A549 (cell line): ENCODE measurements around the gene RAPGEF3. TPM values are rescaled to one million over a fixed set of nuclear protein-coding genes. Genes with fewer than 3 reads are reported as not detected.

Experiments
- ATAC-seq, 2 experiments: fragments of 200-7000 bp in 1 of 2; fragments of >200 bp in 1 of 2; cut with Nextera tagmentation in 1 of 2; cut with Tn5 transposase in 1 of 2; 3 replicates each; pipeline versions ENCODE4 v1.8.0 to v1.9.1; 2018 to 2020; ENCODE audit warnings: mild to moderate bottlenecking in 1 of 2, moderate library complexity in 1 of 2
- CTCF ChIA-PET: fragments of 300-600 bp; sonication (Branson Sonifier 250); formaldehyde crosslinking; extraction: SDS; loops from one replicate; lab custom pipeline; 2021; ENCODE audit warnings: antibody characterized with exemption, inconsistent platforms; lab: Yijun Ruan, JAX
- POLR2A ChIA-PET: fragments of 350-600 bp; formaldehyde crosslinking; extraction: SDS; loops from one replicate; lab custom pipeline; 2021; ENCODE audit warnings: antibody characterized with exemption, inconsistent platforms; lab: Yijun Ruan, JAX
- DNase-seq, 2 experiments: peaks; one replicate each; pipeline versions ENCODE4 v3.0.0 to v3.0.0-alpha.2; 2011 to 2016; ENCODE audit warnings: low read depth in 1 of 2, low spot score in 1 of 2
- FAIRE-seq: peaks from 2 replicates; lab custom pipeline; 2011; peaks lifted over from hg19 to GRCh38; lab: Jason Lieb, UNC
- H3K27ac ChIP-seq, 2 experiments: fragments of >200 bp; sonication (Bioruptor Twin); formaldehyde crosslinking; 3 replicates each; pipeline ENCODE4 v1.5.1; 2016 to 2017
- H3K4me1 ChIP-seq: fragments of >200 bp; sonication (Bioruptor Twin); formaldehyde crosslinking; 3 replicates; pipeline ENCODE4 v1.6.1; 2016
- H3K4me2 ChIP-seq: fragments of >200 bp; sonication (Bioruptor Twin); formaldehyde crosslinking; 3 replicates; pipeline ENCODE4 v1.6.1; 2016
- H3K4me3 ChIP-seq: fragments of >200 bp; sonication (Bioruptor Twin); formaldehyde crosslinking; 3 replicates; pipeline ENCODE4 v1.5.1; 2016
- H3K9me3 ChIP-seq: fragments of >200 bp; sonication (Bioruptor Twin); formaldehyde crosslinking; 3 replicates; pipeline ENCODE4 v1.6.1; 2016
- CBX8 ChIP-seq: fragments of 200-600 bp; sonication (generic); IDR thresholded peaks from 2 replicates; pipeline ENCODE4 v1.6.1; 2016
- CEBPB ChIP-seq, 2 experiments: fragments of >200 bp in 1 of 2; sonication (Bioruptor Twin) in 1 of 2; formaldehyde crosslinking in 1 of 2; IDR thresholded peaks; 2 replicates each; pipeline ENCODE4 v1.6.1; 2012 to 2016
- CHD2 ChIP-seq: fragments of 150-350 bp; IDR thresholded peaks from 2 replicates; pipeline ENCODE4 v1.6.1; 2014; ENCODE audit warnings: low read length; ENCODE audit not compliant: partially characterized antibody
- EHF ChIP-seq: fragments of 250-450 bp; sonication (Bioruptor Pico); IDR thresholded peaks from 2 replicates; pipeline ENCODE4 v1.5.0; 2020; ENCODE audit warnings: mild to moderate bottlenecking
- EP300 ChIP-seq, 2 experiments: fragments of >200 bp; sonication (Bioruptor Twin); formaldehyde crosslinking; IDR thresholded peaks; 2 replicates in 1 of 2; 3 replicates in 1 of 2; pipeline ENCODE4 v1.6.1; 2016 to 2017
- ESRRA ChIP-seq: fragments of 150-350 bp; IDR thresholded peaks from 2 replicates; pipeline ENCODE4 v1.6.1; 2014; ENCODE audit warnings: mild to moderate bottlenecking, low read length, borderline replicate concordance
- FOSB ChIP-seq: fragments of 250-450 bp; sonication (Bioruptor Pico); IDR thresholded peaks from 2 replicates; pipeline ENCODE4 v1.5.0; 2020; ENCODE audit warnings: mild to moderate bottlenecking, moderate library complexity
- GATA3 ChIP-seq: IDR thresholded peaks from 2 replicates; pipeline ENCODE4 v1.6.1; 2012; ENCODE audit warnings: borderline replicate concordance
- HDAC2 ChIP-seq: fragments of 200-600 bp; sonication (generic); IDR thresholded peaks from 2 replicates; pipeline ENCODE4 v1.6.1; 2016
- JUN ChIP-seq, 2 experiments: fragments of >200 bp; sonication (Bioruptor Twin); formaldehyde crosslinking; IDR thresholded peaks; 2 replicates in 1 of 2; 3 replicates in 1 of 2; pipeline ENCODE4 v1.6.1; 2016 to 2017
- KDM5A ChIP-seq: fragments of 200-600 bp; sonication (generic); IDR thresholded peaks from 2 replicates; pipeline ENCODE4 v1.6.1; 2016; ENCODE audit warnings: antibody characterized with exemption, mild to moderate bottlenecking
- POLR2A ChIP-seq: IDR thresholded peaks from 2 replicates; pipeline ENCODE4 v1.6.1; 2012; ENCODE audit warnings: mild to moderate bottlenecking, low read length
- RAD21 ChIP-seq, 2 experiments: fragments of >200 bp in 1 of 2; sonication (Bioruptor Twin) in 1 of 2; formaldehyde crosslinking in 1 of 2; IDR thresholded peaks in 1 of 2; conservative IDR thresholded peaks in 1 of 2; 2 replicates in 1 of 2; 3 replicates in 1 of 2; pipeline ENCODE4 v1.6.1; 2012 to 2018; ENCODE audit warnings: inconsistent platforms in 1 of 2
- RCOR1 ChIP-seq: fragments of 150-350 bp; IDR thresholded peaks from 2 replicates; pipeline ENCODE4 v1.6.1; 2014; ENCODE audit warnings: antibody characterized with exemption, low read length, low read depth
- SMC3 ChIP-seq: fragments of >200 bp; sonication (Bioruptor Twin); formaldehyde crosslinking; IDR thresholded peaks from 3 replicates; pipeline ENCODE4 v1.6.1; 2018; ENCODE audit warnings: inconsistent platforms
- ZC3H11A ChIP-seq: fragments of 450-650 bp; IDR thresholded peaks from 2 replicates; pipeline ENCODE4 v1.6.1; 2014; ENCODE audit warnings: antibody characterized with exemption, mild to moderate bottlenecking
- ZNF302 ChIP-seq: fragments of 250-450 bp; sonication (Bioruptor Pico); IDR thresholded peaks from 2 replicates; pipeline ENCODE4 v1.9.0; 2021; ENCODE audit warnings: inconsistent platforms, mild to moderate bottlenecking, moderate library complexity
- WGBS: methylation state at CpG from one replicate; pipeline ENCODE4 v1.1.6; 2017; ENCODE audit errors: missing lambda C conversion rate; 5-methylcytosine and 5-hydroxymethylcytosine counted together
- polyA plus RNA-seq, 4 experiments: library from polyadenylated mRNA; depleted of rRNA in 3 of 4; stranded (reverse); fragments of >200 nt; fragmentation: RNase III in 1 of 4; extraction: RNeasy Plus Mini Kit Qiagen cat#74134 plus additional on column Dnase treatment in 1 of 4; gene quantifications; 2 replicates in 3 of 4; 3 replicates in 1 of 4; pipeline ENCODE4 v1.2.3, GENCODE V29; 2011 to 2017
- TF ChIP-seq, protein P1 (sequence below): fragments of >200 bp; sonication (Bioruptor Twin); formaldehyde crosslinking; IDR thresholded peaks from 2 replicates; pipeline ENCODE4 v1.6.1; 2016
- TF ChIP-seq, protein P2 (sequence below): IDR thresholded peaks from 2 replicates; pipeline ENCODE4 v1.6.1; 2012
- TF ChIP-seq, protein P3 (sequence below): fragments of 450-650 bp; IDR thresholded peaks from 2 replicates; pipeline ENCODE4 v1.6.1; 2014; ENCODE audit warnings: antibody characterized with exemption

RAPGEF3 gene
- polyA plus RNA-seq, 2 of the 4 experiments (the other 2 are of a cell fraction) = 0.70 to 0.89 TPM

DNA sequence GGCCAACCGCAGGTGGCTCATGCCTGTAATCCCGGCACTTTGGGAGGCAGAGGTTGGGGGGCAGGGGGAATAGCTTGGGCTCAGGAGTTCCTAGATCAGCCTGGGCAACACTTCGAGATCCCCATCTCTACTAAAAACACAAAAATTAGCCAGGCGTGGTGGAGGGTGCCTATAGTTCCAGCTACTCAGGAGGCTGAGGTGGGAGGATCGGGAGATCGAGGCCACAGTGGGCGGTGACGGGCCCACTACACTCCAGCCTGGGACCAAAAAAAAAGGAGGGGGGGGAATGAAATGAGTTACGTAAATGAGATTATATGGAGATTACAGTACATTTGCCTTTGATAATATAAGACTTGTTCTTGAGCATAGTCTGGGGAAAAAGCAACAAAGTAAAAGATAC is 54.0 kb downstream of the RAPGEF3 start (continued):
- TF ChIP-seq RCOR1 (no peak), EHF (CRISPR knock-in tag) (no peak)

GRCh38 chr12:47700263-47700662 is 58.4 kb downstream of the RAPGEF3 start:
- POLR2A ChIA-PET = no interaction called here
- Histone ChIP-seq H3K9me3 (no peaks in the 10 kb centered on the region), H3K4me3 (no peak overlapping the region), H3K4me2 (no peak overlapping the region), H3K27ac (no peak overlapping the region), H3K4me1 (peaks cover 14% of the 10 kb centered on the region; the same call in 2 of the 3 replicates)
- FAIRE-seq (no peak), ATAC-seq (no peak), DNase-seq (no peak)
- 88% methylated on average over 2 of the region's 2 CpGs for WGBS
- TF ChIP-seq EP300 (IDR thresholded peaks at IDR 0.05) (no peak), JUN (IDR thresholded peaks at IDR 0.05) (no peak), EHF (CRISPR knock-in tag) (no peak), ZC3H11A (no peak), CHD2 (no peak), GATA3 (no peak), RAD21 (conservative IDR thresholded peaks at IDR 0.05 in 1 of 2, IDR thresholded peaks at IDR 0.05 in 1 of 2) (no peak)
- CTCF ChIA-PET = no interaction called here

DNA sequence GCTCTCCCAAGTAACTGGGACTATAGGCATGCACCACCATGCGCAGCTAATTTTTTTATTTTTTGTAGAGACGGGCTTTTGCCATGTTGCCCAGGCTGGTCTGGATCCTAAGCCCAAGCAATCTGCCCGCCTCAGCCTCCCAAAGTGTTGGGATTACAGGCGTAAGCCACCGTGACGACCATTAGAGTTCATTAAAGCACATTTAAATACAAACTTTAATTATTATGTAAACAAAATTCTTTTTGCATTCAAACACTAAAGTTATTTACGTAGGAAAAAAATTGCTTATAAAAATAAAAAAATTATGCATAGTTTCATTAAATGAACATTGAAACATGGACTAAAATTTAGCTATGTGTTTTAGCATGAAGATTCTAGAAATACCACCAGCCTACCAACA is 60.0 kb downstream of the RAPGEF3 start:
- ATAC-seq (no peak), DNase-seq (no peak), FAIRE-seq (no peak)
- H3K4me2 ChIP-seq = no peak overlapping the region
- H3K9me3 ChIP-seq = no peaks in the 10 kb centered on the region
- TF ChIP-seq FOSB (CRISPR knock-in tag) (no peak), CBX8 (no peak), POLR2A (no peak)
- 94% methylated on average over 7 of the region's 7 CpGs for WGBS
- H3K4me1 ChIP-seq = peaks cover 8% of the 10 kb centered on the region; the same call in 1 of the 3 replicates
- ChIA-PET POLR2A (no interaction called here), CTCF (interaction anchor here (1.4 to 1.9 kb wide), 3 partner anchors 13 to 139 kb away, joined by 3 to 6 read pairs (median 5); no protein-coding TSS in a partner anchor)
- H3K4me3 ChIP-seq = no peak overlapping the region
- no peak overlapping the region for H3K27ac ChIP-seq

DNA sequence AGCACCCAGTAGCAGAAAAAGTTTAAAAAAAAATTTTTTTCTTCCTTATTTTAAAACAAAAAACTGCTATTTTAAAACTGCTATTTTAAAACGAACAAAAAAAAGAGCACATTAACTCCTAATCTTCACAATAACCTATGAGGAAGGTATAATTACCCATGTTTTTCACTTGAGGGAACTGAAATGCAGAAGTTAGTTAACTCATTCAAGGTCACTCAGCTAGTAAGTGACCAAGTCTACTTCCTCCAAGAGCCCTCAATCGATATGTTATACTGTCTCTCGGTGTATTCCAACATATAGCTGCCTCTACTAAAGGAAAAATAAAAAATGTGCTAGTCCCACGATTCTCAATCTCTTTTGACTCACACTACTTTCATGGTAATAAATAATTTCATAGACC is 60.6 kb downstream of the RAPGEF3 start:
- Histone ChIP-seq H3K27ac (no peak overlapping the region), H3K4me1 (peaks cover 3% of the 10 kb centered on the region; the same call in 1 of the 3 replicates), H3K4me3 (no peak overlapping the region), H3K9me3 (no peaks in the 10 kb centered on the region), H3K4me2 (no peak overlapping the region)
- 90% methylated on average over 4 of the region's 4 CpGs for WGBS
- no peak for FAIRE-seq
- ATAC-seq = no peak
- no peak for DNase-seq
- TF ChIP-seq SMC3 (no peak), RCOR1 (no peak), EHF (CRISPR knock-in tag) (no peak), KDM5A (no peak), EP300 (IDR thresholded peaks at IDR 0.05) (no peak), HDAC2 (no peak), ESRRA (no peak), POLR2A (no peak)
- TF ChIP-seq, protein P1, sequence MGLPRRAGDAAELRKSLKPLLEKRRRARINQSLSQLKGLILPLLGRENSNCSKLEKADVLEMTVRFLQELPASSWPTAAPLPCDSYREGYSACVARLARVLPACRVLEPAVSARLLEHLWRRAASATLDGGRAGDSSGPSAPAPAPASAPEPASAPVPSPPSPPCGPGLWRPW = no peak
- ChIA-PET POLR2A (no interaction called here), CTCF (interaction anchor here (1.4 to 1.9 kb wide), 4 partner anchors 12 to 140 kb away, joined by 3 to 7 read pairs (median 6); no protein-coding TSS in a partner anchor)

DNA sequence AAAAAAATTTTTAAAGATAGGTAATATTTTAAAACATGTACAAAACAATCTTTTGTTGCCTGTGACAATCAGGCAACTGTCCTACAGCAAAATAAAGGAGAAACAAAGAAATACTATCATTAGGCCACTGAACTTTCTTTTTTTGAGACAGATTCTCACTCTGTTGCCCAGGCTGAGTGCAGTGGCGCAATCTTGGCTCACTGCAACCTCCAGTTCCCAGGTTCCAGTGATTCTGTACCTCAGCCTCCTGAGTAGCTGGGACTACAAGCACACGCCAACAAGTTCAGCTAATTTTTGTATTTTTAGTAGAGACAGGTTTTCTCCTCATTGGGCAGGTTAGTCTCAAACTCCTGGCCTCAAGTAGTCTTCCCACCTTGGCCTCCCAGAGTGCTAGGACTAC is 69.5 kb downstream of the RAPGEF3 start:
- H3K4me2 ChIP-seq = no peak overlapping the region
- FAIRE-seq = no peak
- H3K27ac ChIP-seq = no peak overlapping the region
- WGBS = 91% methylated on average over 2 of the region's 2 CpGs
- ChIA-PET CTCF (interaction anchor here (1.1 to 1.7 kb wide), 2 partner anchors 26 to 38 kb away, joined by 3 read pairs; no protein-coding TSS in a partner anchor), POLR2A (no interaction called here)
- no peak for ATAC-seq
- TF ChIP-seq, protein P2, sequence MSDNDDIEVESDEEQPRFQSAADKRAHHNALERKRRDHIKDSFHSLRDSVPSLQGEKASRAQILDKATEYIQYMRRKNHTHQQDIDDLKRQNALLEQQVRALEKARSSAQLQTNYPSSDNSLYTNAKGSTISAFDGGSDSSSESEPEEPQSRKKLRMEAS = no peak
- no peak for TF ChIP-seq HDAC2
- TF ChIP-seq, protein P3, sequence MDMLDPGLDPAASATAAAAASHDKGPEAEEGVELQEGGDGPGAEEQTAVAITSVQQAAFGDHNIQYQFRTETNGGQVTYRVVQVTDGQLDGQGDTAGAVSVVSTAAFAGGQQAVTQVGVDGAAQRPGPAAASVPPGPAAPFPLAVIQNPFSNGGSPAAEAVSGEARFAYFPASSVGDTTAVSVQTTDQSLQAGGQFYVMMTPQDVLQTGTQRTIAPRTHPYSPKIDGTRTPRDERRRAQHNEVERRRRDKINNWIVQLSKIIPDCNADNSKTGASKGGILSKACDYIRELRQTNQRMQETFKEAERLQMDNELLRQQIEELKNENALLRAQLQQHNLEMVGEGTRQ = no peak
- no peak for TF ChIP-seq ZNF302 (CRISPR knock-in tag)
- TF ChIP-seq CEBPB (IDR thresholded peaks at IDR 0.05) = peak in 1 of 2 experiments; percentile 43; a peak in 1 of 4 replicates
- H3K4me3 ChIP-seq = no peak overlapping the region
- no peaks in the 10 kb centered on the region for H3K9me3 ChIP-seq
- no peak for DNase-seq
- H3K4me1 ChIP-seq = peaks cover 3% of the 10 kb centered on the region; the same call in 1 of the 3 replicates
